ENCODE measurements around the gene WDR27.

The WDR27 gene

GRCh38 chr6:169451065-169451838, 250.6 kb downstream of the WDR27 start:
- H3K4me1 ChIP-seq (ENCODE audit: control insufficient read depth in 2 of 2, insufficient read depth in 1 of 2, low read depth in 1 of 2, low read length in 2 of 2), result peaks cover 0 to 4% of the 10 kb centered on the region in 2 donors
- no peak overlapping the region for H2BK15ac ChIP-seq (ENCODE audit: low read length)
- H3K9ac ChIP-seq (ENCODE audit: low read depth, low read length, poor library complexity), result no peak overlapping the region
- no peak overlapping the region for H2BK120ac ChIP-seq (ENCODE audit: low read depth, low read length)
- no peak overlapping the region for H3K4ac ChIP-seq (ENCODE audit: low read length)
- H2BK12ac ChIP-seq (ENCODE audit: low read length), result no peak overlapping the region
- H3K36me3 ChIP-seq (replicated peaks in 1 of 2; ENCODE audit: control insufficient read depth in 2 of 2, insufficient read depth in 2 of 2, low read length in 2 of 2), result no peaks in the 10 kb centered on the region
- H3K23ac ChIP-seq (ENCODE audit: low read depth, low read length, poor library complexity), result no peak overlapping the region
- H3K27me3 ChIP-seq (ENCODE audit: control insufficient read depth in 3 of 3, insufficient read depth in 3 of 3, low read depth in 1 of 3, low read length in 3 of 3), result no peaks in the 10 kb centered on the region
- H3K4me3 ChIP-seq (ENCODE audit: low read length in 2 of 2), result no peak overlapping the region
- H3K79me1 ChIP-seq (ENCODE audit: low read depth, low read length), result no peaks in the 10 kb centered on the region
- H3K9me3 ChIP-seq (replicated peaks in 1 of 2; ENCODE audit: control insufficient read depth in 2 of 2, insufficient read depth in 1 of 2, low read depth in 1 of 2, low read length in 2 of 2), result no peaks in the 10 kb centered on the region
- no peak overlapping the region for H3K27ac ChIP-seq (replicated peaks; ENCODE audit: low read length)
- no peak overlapping the region for H4K8ac ChIP-seq (ENCODE audit: low read depth, low read length)
- no peak overlapping the region for H2BK5ac ChIP-seq (ENCODE audit: low read length)
- H3K4me2 ChIP-seq (ENCODE audit: insufficient read depth, low read length, poor library complexity, severe bottlenecking), result no peak overlapping the region
- H3K14ac ChIP-seq (ENCODE audit: low read length), result no peak overlapping the region
- no peak for DNase-seq (ENCODE audit: low spot score)
- no peak overlapping the region for H3K18ac ChIP-seq (ENCODE audit: low read length)
- no peak overlapping the region for H4K91ac ChIP-seq (ENCODE audit: low read depth, low read length, poor library complexity)
- WGBS, 2 donors (ENCODE audit: extremely low coverage in 2 of 2, insufficient read length in 2 of 2, insufficient replicate concordance in 1 of 2), result no CpG with 5 or more reads among the region's 14 CpGs
- no peak overlapping the region for H2AK5ac ChIP-seq (ENCODE audit: low read depth, low read length)
- H2AFZ ChIP-seq (ENCODE audit: low read length), result no peak overlapping the region

GRCh38 chr6:169450097-169450496, 251.7 kb downstream of the WDR27 start:
- H4K8ac ChIP-seq (ENCODE audit: low read depth, low read length), result no peak overlapping the region
- no peak overlapping the region for H3K4me3 ChIP-seq (ENCODE audit: low read length in 2 of 2)
- H3K23ac ChIP-seq (ENCODE audit: low read depth, low read length, poor library complexity), result no peak overlapping the region
- no peak overlapping the region for H2BK120ac ChIP-seq (ENCODE audit: low read depth, low read length)
- H3K9me3 ChIP-seq (replicated peaks in 1 of 2; ENCODE audit: control insufficient read depth in 2 of 2, insufficient read depth in 1 of 2, low read depth in 1 of 2, low read length in 2 of 2), result no peaks in the 10 kb centered on the region
- H3K4me1 ChIP-seq (ENCODE audit: control insufficient read depth in 2 of 2, insufficient read depth in 1 of 2, low read depth in 1 of 2, low read length in 2 of 2), result peaks cover 0 to 4% of the 10 kb centered on the region in 2 donors
- H2BK15ac ChIP-seq (ENCODE audit: low read length), result no peak overlapping the region
- no peaks in the 10 kb centered on the region for H3K36me3 ChIP-seq (replicated peaks in 1 of 2; ENCODE audit: control insufficient read depth in 2 of 2, insufficient read depth in 2 of 2, low read length in 2 of 2)
- no peak overlapping the region for H3K4me2 ChIP-seq (ENCODE audit: insufficient read depth, low read length, poor library complexity, severe bottlenecking)
- no peak overlapping the region for H2BK12ac ChIP-seq (ENCODE audit: low read length)
- peak overlapping the region; percentile 12 for H3K14ac ChIP-seq (ENCODE audit: low read length)
- H2AK5ac ChIP-seq (ENCODE audit: low read depth, low read length), result no peak overlapping the region
- peak overlapping the region; percentile 15 for H3K18ac ChIP-seq (ENCODE audit: low read length)
- H3K27me3 ChIP-seq (ENCODE audit: control insufficient read depth in 3 of 3, insufficient read depth in 3 of 3, low read depth in 1 of 3, low read length in 3 of 3), result no peaks in the 10 kb centered on the region
- H4K91ac ChIP-seq (ENCODE audit: low read depth, low read length, poor library complexity), result no peak overlapping the region
- H3K79me1 ChIP-seq (ENCODE audit: low read depth, low read length), result no peaks in the 10 kb centered on the region
- no peak for DNase-seq (ENCODE audit: low spot score)
- no peak overlapping the region for H2AFZ ChIP-seq (ENCODE audit: low read length)
- WGBS, 2 donors (ENCODE audit: extremely low coverage in 2 of 2, insufficient read length in 2 of 2, insufficient replicate concordance in 1 of 2), result no CpG with 5 or more reads among the region's 12 CpGs
- no peak overlapping the region for H3K9ac ChIP-seq (ENCODE audit: low read depth, low read length, poor library complexity)
- H3K4ac ChIP-seq (ENCODE audit: low read length), result no peak overlapping the region
- no peak overlapping the region for H3K27ac ChIP-seq (replicated peaks; ENCODE audit: low read length)
- no peak overlapping the region for H2BK5ac ChIP-seq (ENCODE audit: low read length)

- no peak overlapping the region for H3K27ac ChIP-seq (replicated peaks; ENCODE audit: low read length)
- H3K36me3 ChIP-seq (replicated peaks in 1 of 2; ENCODE audit: control insufficient read depth in 2 of 2, insufficient read depth in 2 of 2, low read length in 2 of 2), result no peaks in the 10 kb centered on the region
- no peaks in the 10 kb centered on the region for H3K9me3 ChIP-seq (replicated peaks in 1 of 2; ENCODE audit: control insufficient read depth in 2 of 2, insufficient read depth in 1 of 2, low read depth in 1 of 2, low read length in 2 of 2)
- H3K4me3 ChIP-seq (ENCODE audit: low read length in 2 of 2), result no peak overlapping the region
- no peak overlapping the region for H2BK120ac ChIP-seq (ENCODE audit: low read depth, low read length)
- H3K27me3 ChIP-seq (ENCODE audit: control insufficient read depth in 3 of 3, insufficient read depth in 3 of 3, low read depth in 1 of 3, low read length in 3 of 3), result no peaks in the 10 kb centered on the region
- no peak overlapping the region for H4K91ac ChIP-seq (ENCODE audit: low read depth, low read length, poor library complexity)
- peak overlapping the region; percentile 59 for H2BK5ac ChIP-seq (ENCODE audit: low read length)
- H2AK5ac ChIP-seq (ENCODE audit: low read depth, low read length), result peak overlapping the region; percentile 7
- peak overlapping the region; percentile 17 for H3K4ac ChIP-seq (ENCODE audit: low read length)
- no CpG with 5 or more reads among the region's 6 CpGs for WGBS, 2 donors (ENCODE audit: extremely low coverage in 2 of 2, insufficient read length in 2 of 2, insufficient replicate concordance in 1 of 2)
- H3K4me2 ChIP-seq (ENCODE audit: insufficient read depth, low read length, poor library complexity, severe bottlenecking), result no peak overlapping the region
- H3K23ac ChIP-seq (ENCODE audit: low read depth, low read length, poor library complexity), result peak overlapping the region; percentile 39
- no peak overlapping the region for H4K8ac ChIP-seq (ENCODE audit: low read depth, low read length)
- H3K79me1 ChIP-seq (ENCODE audit: low read depth, low read length), result no peaks in the 10 kb centered on the region
- H2BK15ac ChIP-seq (ENCODE audit: low read length), result peak overlapping the region; percentile 21
- H2BK12ac ChIP-seq (ENCODE audit: low read length), result no peak overlapping the region
- no peak overlapping the region for H3K9ac ChIP-seq (ENCODE audit: low read depth, low read length, poor library complexity)
- H3K18ac ChIP-seq (ENCODE audit: low read length), result peak overlapping the region; percentile 59
- H3K14ac ChIP-seq (ENCODE audit: low read length), result peak overlapping the region; percentile 63
- DNase-seq (ENCODE audit: low spot score), result no peak
- no peak overlapping the region for H2AFZ ChIP-seq (ENCODE audit: low read length)
- peaks cover 0 to 4% of the 10 kb centered on the region in 2 donors for H3K4me1 ChIP-seq (ENCODE audit: control insufficient read depth in 2 of 2, insufficient read depth in 1 of 2, low read depth in 1 of 2, low read length in 2 of 2)
These were observed 252.6 kb downstream of the WDR27 start for GRCh38 chr6:169449221-169449620.

- Histone ChIP-seq H2BK15ac (ENCODE audit: low read length) (no peak overlapping the region), H3K27ac (replicated peaks; ENCODE audit: low read length) (no peak overlapping the region), H3K9ac (ENCODE audit: low read depth, low read length, poor library complexity) (peak overlapping the region; percentile 14), H2AK5ac (ENCODE audit: low read depth, low read length) (no peak overlapping the region), H3K14ac (ENCODE audit: low read length) (no peak overlapping the region), H3K9me3 (replicated peaks in 1 of 2; ENCODE audit: control insufficient read depth in 2 of 2, insufficient read depth in 1 of 2, low read depth in 1 of 2, low read length in 2 of 2) (no peaks in the 10 kb centered on the region), H3K4me3 (ENCODE audit: low read length in 2 of 2) (no peak overlapping the region), H3K4ac (ENCODE audit: low read length) (peak overlapping the region; percentile 68), H2BK12ac (ENCODE audit: low read length) (no peak overlapping the region), H3K79me1 (ENCODE audit: low read depth, low read length) (no peaks in the 10 kb centered on the region), H3K27me3 (ENCODE audit: control insufficient read depth in 3 of 3, insufficient read depth in 3 of 3, low read depth in 1 of 3, low read length in 3 of 3) (no peaks in the 10 kb centered on the region), H4K91ac (ENCODE audit: low read depth, low read length, poor library complexity) (no peak overlapping the region), H3K4me2 (ENCODE audit: insufficient read depth, low read length, poor library complexity, severe bottlenecking) (no peak overlapping the region), H3K18ac (ENCODE audit: low read length) (peak overlapping the region; percentile 84), H4K8ac (ENCODE audit: low read depth, low read length) (no peak overlapping the region), H3K23ac (ENCODE audit: low read depth, low read length, poor library complexity) (peak overlapping the region; percentile 36), H3K36me3 (replicated peaks in 1 of 2; ENCODE audit: control insufficient read depth in 2 of 2, insufficient read depth in 2 of 2, low read length in 2 of 2) (no peaks in the 10 kb centered on the region), H2BK120ac (ENCODE audit: low read depth, low read length) (no peak overlapping the region), H3K4me1 (ENCODE audit: control insufficient read depth in 2 of 2, insufficient read depth in 1 of 2, low read depth in 1 of 2, low read length in 2 of 2) (peaks cover 0 to 4% of the 10 kb centered on the region in 2 donors), H2BK5ac (ENCODE audit: low read length) (no peak overlapping the region), H2AFZ (ENCODE audit: low read length) (no peak overlapping the region)
- no CpG with 5 or more reads among the region's 27 CpGs for WGBS, 2 donors (ENCODE audit: extremely low coverage in 2 of 2, insufficient read length in 2 of 2, insufficient replicate concordance in 1 of 2)
- no peak for DNase-seq (ENCODE audit: low spot score)
These were observed 255.9 kb downstream of the WDR27 start for GRCh38 chr6:169445661-169446581.
